ENCODE results near the gene ZNF236.

DNA sequence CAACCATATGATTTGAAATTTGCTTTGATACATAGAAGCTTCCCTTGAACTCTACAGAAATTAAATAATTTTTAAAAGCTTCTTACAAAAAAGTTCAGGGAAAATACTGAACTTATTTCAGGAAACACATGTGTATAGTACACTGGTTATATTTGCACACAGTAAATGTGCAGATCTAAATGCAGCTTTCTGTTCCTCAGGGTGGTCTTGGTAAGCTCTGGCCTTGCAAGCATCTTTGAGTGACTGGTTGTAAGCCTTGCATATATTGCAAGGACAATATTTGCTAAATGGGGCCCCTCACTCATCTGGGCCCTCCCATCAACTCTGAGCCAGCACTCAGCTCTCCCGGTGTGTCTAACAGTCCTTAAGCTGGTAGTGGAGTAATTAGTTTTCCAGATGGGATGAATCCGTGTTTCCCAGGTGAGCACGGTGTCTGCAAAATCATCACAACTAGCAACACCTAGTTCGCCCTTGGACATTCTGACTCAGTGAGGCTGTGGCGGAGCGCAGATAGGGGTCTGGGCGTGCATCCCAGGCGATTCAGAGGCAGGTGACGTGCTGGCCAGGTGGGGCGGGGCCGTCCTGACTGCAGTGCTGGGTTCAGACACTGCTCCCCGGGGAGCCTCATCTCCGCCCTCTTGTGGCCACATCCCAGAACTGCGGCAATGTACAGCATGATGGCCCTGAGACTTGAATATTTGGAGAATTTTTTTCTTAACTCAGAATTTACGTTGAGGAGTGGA, 160.7 kb downstream of the ZNF236 start:
- TF ChIP-seq CTCF (IDR thresholded peaks at IDR 0.05; ENCODE audit: insufficient read depth, low read depth, low read length) (peak; percentile 88), EZH2 (IDR thresholded peaks at IDR 0.05; ENCODE audit: insufficient read depth, low read length) (no peak)
